IMR-90 (cell line): ENCODE results near the gene EML4.

Experiments used
- CHD1 ChIP-seq: IDR thresholded peaks from 2 replicates; pipeline ENCODE4 v1.6.1; 2012; ENCODE audit warnings: low read depth, low read length, improper control_type of control experiment
- CTCF ChIP-seq: conservative IDR thresholded peaks from 2 replicates; pipeline ENCODE4 v1.5.1; 2012; ENCODE audit warnings: mild to moderate bottlenecking, low read depth, low read length, improper control_type of control experiment
- FOS ChIP-seq: fragments of 150-350 bp; IDR thresholded peaks from 2 replicates; pipeline ENCODE4 v1.6.1; 2016; ENCODE audit warnings: low read depth, low read length
- MAFK ChIP-seq: IDR thresholded peaks from 2 replicates; pipeline ENCODE4 v1.6.1; 2012; ENCODE audit warnings: low read depth, low read length, improper control_type of control experiment
- NFE2L2 ChIP-seq: fragments of 150-350 bp; IDR thresholded peaks from 2 replicates; pipeline ENCODE4 v1.6.1; 2016; ENCODE audit warnings: low read depth, mild to moderate bottlenecking, low read length
- POLR2A ChIP-seq: IDR thresholded peaks from 2 replicates; pipeline ENCODE4 v1.6.1; 2012; ENCODE audit warnings: mild to moderate bottlenecking, low read depth, low read length
- RFX5 ChIP-seq: IDR thresholded peaks from 2 replicates; pipeline ENCODE4 v1.8.0; 2012; ENCODE audit warnings: low read depth, mild to moderate bottlenecking, low read length, moderate library complexity
- TF ChIP-seq, protein P1 (sequence below): fragments of 150-350 bp; IDR thresholded peaks from 2 replicates; pipeline ENCODE4 v1.6.1; 2017; ENCODE audit warnings: mild to moderate bottlenecking, antibody characterized with exemption, low read length, low read depth

- no peak for TF ChIP-seq CTCF
- TF ChIP-seq FOS: no peak
- TF ChIP-seq, protein P1, sequence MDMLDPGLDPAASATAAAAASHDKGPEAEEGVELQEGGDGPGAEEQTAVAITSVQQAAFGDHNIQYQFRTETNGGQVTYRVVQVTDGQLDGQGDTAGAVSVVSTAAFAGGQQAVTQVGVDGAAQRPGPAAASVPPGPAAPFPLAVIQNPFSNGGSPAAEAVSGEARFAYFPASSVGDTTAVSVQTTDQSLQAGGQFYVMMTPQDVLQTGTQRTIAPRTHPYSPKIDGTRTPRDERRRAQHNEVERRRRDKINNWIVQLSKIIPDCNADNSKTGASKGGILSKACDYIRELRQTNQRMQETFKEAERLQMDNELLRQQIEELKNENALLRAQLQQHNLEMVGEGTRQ: no peak
- TF ChIP-seq POLR2A: no peak
- no peak for TF ChIP-seq CHD1
- TF ChIP-seq MAFK: no peak
- no peak for TF ChIP-seq RFX5
- TF ChIP-seq NFE2L2: no peak
These were observed 181.4 kb downstream of the EML4 start for GRCh38 chr2:42350434-42351063.
